Stimulated activated CD4-positive, alpha-beta T cell treated with anti-CD3 and anti-CD28 coated beads, Interleukin-4, amount 100 ng/mL, for 48 hours (primary cell): ENCODE results near the gene EPB41L1.

Source experiments
- DNase-seq, 2 donors: peaks; one replicate each; pipeline ENCODE4 v3.0.0-alpha.2; 2020; ENCODE audit warnings: low read depth in 2 of 2

EPB41L1 gene

GRCh38 chr20:36193977-36194712 lies 39.6 kb downstream of the EPB41L1 start:
- DNase-seq, result no peak

DNA sequence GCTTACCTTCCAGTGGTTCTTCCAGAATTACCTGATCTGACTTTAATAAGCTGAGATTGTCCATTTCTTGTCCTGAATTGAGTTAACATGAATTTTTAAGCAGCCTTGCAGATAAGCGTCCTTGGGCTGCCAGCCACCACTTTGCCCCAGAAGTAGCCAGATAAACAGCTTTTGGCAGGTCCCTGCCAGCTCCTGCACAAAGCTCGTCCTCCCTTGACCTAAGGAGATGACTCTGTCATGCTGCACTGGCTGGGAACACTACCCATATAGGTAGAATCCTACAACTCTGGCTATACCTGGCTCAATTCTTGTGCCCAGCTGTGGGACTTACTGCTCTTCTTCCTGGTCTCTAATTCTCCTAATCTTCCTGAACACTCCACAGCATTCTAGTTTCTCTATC lies 42.1 kb downstream of the EPB41L1 start:
- no peak for DNase-seq

DNA sequence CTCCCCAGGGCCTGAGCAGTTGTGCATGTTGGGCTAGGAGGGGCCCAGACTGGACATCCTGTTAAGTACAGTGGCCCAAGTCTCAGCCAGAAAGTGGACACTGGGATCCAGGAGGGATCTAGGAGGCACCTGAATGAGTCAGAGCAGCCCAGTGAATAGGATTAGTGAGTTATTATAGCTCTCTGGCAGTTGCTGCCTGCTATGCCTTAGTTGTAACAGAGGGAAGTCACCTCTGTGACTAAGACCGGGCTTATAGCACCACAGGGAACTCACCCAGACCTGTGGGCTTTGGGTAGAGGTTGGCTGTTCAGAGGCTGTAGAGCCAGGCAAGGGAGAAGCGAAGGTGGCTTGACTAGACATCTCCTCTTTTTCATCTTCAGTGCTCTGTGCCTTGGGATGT lies 42.7 kb downstream of the EPB41L1 start:
- DNase-seq, result no peak

- peak; percentile 70 to 78 for DNase-seq
Measured at GRCh38 chr20:36199345-36200257, 45.1 kb downstream of the EPB41L1 start.

GRCh38 chr20:36200451-36200850 lies 45.9 kb downstream of the EPB41L1 start:
- no peak for DNase-seq

GRCh38 chr20:36201198-36201597 lies 46.7 kb downstream of the EPB41L1 start:
- no peak for DNase-seq

DNA sequence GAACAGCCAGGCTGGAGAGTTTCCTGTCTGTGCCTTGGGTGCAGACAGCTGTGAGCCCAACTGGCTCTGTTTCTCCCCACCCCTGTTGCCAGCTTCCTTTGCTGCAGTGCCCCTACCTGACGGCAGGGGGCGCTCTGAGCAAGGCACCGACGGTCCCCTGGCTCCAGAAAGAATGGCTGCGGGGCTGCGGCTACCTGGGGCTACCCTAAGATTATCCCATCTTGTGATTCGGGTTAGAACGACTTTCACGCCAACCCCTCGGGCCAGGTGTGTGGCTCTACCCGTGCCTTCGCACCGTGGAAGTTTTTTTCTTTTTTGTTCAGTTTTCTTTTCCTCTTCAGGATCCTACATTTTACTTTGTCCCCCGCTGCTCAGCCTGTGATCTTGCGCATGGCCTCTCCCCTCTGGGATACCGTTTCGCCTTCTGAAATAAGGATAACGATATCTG lies 48.4 kb downstream of the EPB41L1 start:
- DNase-seq, result peak; percentile 58 to 80

- DNase-seq, result no peak
Measured at GRCh38 chr20:36203861-36204260, 49.3 kb downstream of the EPB41L1 start.

DNA sequence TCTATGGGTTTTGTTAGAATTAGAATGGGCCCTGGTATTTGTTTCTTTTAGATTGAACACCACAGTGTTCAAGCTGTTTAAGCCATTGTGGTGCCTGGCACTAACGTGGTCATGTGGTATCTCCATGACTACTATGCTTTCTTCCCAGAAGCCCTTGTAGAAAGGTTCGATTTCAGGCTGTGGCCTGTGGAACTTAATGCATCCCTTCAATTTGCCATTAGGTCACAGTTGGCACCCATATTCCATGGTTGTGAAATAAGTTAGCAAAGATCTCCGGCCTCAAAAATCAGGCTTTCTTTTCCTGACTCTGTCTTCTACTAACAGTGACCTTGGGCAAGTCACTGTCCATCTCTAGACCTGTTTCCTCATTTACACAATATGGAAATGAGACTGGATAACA lies 50.5 kb downstream of the EPB41L1 start:
- DNase-seq, result no peak

- no peak for DNase-seq
Measured at GRCh38 chr20:36206068-36206467, 51.5 kb downstream of the EPB41L1 start.

GRCh38 chr20:36206641-36207040 lies 52.1 kb downstream of the EPB41L1 start:
- DNase-seq, result no peak

GRCh38 chr20:36207602-36208001 lies 53.1 kb downstream of the EPB41L1 start:
- no peak for DNase-seq

DNA sequence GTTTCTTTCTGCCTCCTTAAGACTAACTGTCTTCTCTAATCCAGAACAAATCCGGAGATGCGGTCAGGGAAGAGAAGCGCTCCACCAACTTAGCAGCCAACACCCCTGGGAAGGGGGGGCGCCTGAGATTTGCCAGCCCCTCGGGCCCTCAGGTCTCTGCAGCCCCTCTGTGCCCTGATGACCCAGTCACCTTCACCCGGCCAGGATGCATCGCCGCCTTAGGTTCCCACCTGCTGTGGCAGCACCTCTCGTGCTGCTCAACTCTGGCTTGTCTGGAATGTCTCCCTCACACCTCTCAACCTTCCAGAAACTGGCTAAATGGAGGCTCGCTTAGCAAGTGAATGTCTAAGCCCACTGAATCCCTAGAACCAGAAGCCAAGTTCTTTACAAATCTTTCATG lies 53.7 kb downstream of the EPB41L1 start:
- no peak for DNase-seq

DNA sequence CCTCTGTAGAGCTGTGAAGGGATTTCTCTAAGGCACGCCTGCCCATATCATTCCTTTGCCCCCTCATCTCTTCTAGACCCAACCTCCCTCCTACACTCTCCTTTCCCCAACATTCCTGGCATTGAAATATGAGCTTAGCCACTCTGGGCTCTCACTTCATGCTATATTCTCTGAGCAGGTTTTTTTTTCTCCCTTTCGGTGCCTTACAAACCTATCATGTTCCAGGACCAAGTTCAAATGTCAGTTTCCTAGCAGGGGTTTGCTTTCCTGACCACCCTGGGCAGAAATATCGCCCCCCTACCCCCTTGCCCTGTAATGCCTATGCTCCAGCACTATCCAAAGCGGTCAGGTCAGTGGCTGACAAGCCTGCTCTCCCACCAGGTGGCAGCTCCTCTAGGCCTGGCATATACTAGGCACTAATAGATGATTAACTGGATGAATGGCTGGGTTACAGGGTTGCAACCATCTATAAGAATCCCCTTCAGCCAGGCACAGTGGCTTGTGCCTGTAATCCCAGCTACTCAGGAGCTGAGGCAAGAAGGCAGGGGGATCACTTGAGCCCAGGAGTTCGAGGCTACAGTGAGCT lies 56.0 kb downstream of the EPB41L1 start:
- DNase-seq, result no peak

DNA sequence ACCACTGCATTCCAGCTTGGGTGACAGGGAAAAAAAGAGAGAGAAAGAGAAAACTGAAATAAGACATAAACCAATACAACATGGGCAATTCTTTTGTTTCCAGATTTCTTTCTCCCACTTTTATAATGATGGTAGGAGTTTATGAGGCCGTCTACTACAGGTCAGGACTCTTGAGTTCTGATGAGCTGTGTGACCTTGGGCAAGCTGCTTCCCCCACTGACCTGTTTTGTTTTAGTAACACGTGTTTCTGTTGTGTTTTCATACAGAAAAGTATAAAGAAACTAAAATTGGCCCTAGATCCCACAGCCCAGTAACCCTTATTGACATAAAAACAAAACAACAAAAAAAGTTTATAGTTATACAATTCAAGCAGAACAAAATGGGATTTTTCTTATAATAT lies 58.8 kb downstream of the EPB41L1 start:
- DNase-seq, result no peak

DNA sequence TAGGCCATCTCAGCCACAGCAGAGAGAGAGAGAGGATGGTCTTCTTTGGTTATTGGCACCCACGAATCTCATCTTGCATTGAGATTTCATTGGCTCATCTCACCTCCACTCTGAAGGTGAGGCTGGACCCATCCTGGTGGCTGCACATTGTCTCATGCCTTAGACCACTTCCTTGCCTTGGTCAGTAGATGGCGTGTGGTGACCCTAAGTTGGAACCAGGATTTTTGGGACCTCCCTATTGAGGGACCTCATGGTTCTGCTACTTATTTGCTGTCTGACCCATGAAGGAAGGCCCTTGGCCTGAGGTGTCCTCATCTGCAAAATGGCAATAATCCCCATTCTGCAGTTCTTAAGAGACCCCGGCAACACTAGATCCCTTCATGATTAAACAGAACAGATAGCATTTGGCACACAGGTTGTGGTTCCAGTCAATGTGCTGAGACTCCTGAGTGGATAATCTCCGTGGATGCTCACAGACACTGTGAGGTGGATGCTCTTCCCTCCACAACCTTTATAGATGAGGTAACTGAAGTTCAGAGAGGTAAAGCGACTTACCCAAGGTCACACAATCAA lies 60.2 kb downstream of the EPB41L1 start:
- no peak for DNase-seq

- DNase-seq, result no peak
Measured at GRCh38 chr20:36215778-36216177, 61.2 kb downstream of the EPB41L1 start.

DNA sequence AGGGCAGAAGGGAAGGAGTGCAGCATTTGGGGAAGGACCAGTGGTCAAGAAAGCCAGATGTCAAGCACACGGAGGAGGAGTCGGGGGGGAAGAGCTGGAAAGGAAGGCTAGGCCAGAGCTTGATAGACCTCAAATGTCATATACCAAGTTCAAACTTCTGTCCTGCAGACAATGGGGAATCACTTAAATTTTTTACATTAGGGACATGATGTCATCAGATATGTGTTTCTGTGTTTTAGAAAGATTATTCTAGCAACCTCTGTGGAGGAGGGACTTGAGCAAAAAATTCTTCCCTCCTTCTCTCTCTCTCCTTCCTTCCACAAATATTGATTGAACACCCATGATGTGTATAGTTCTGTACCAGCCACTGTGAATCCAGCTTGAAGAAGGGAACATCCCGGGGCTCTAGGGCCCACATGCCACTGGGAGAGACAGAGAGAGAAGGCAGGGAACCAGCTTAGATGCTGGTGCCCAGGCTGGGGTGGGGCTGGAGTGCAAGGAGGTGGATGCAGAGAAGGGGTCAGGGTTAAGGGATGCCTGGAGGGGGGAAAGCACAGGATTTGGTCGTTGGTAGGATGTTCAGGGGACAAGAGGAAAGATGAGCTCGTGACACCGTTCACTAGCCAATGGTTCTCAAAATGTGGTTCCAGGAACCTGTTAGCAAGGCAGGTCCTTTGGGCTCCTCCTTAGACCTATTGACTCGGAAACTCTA lies 61.9 kb downstream of the EPB41L1 start:
- DNase-seq, result no peak

DNA sequence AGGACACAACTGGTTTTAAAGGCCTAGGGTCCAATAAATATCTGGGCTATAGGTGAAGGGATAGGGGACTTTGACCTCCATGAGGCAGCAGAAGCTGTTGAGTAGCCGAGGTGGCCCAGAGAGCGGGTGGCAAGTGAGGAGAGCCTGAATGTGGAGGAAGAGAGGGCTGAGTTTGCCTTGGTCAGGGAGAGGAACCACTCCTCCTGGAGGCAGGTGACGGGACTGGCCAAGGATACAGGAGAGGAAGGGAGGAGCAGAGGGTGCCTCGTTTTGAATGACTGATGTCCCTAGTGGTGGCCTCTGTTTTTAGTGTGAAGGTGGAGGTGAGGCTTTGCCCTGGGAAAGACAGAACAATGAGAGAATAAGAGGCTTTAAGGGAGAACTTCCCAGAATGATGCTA lies 62.7 kb downstream of the EPB41L1 start:
- DNase-seq, result no peak

DNA sequence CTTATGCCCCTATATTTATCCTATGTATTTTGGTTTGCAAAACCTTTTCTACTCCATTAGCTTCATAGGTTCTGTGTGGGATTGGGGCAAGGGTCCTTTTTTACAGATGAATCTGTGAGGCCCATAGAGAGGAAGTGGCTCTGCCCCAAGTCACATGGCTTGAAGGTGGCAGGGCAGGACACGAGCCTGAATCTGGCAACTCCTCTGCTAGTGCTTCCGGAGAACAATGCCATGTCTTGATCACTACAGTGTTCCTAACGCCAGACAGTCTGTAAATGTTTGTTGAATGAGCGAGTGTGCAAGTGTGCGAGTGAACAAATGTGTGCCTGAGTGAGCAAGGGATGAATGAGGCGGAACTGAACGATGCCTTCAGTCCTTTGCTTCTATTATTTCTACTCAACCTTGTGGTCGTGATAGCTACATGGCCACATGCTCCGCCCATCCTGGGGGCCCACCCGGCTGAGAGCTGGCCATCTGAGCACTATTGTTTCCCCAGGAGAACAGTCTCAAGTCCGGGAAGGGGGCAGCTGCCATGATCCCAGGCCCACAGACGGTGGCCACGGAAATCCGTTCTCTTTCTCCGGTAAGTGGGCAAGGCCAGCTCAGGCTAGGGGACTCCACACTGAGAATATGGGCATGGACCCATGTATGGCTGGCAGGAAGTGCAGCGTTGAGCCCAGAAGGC lies 64.0 kb downstream of the EPB41L1 start:
- no peak for DNase-seq

- DNase-seq, result no peak
Measured at GRCh38 chr20:36219671-36220220, 65.2 kb downstream of the EPB41L1 start.
